Activated CD4-positive, alpha-beta memory T cell treated with anti-CD3 and anti-CD28 coated beads for 36 hours (primary cell): ENCODE measurements around the gene PDE6A. TPM values are rescaled to one million over a fixed set of nuclear protein-coding genes. Genes with fewer than 3 reads are reported as not detected.
"Not testable (repeated sequence)": the region's sequence is repeated elsewhere in the genome, so short reads cannot be mapped to it uniquely, and the experiment has no call there.

Source experiments
- CTCF ChIA-PET: fragments of 350-600 bp; sonication (Branson Sonifier 250); formaldehyde crosslinking; loops from one replicate; lab custom pipeline; 2021; ENCODE audit warnings: antibody characterized with exemption, inconsistent platforms; lab: Charles Lee
- POLR2A ChIA-PET: fragments of 350-600 bp; sonication (Branson Sonifier 250); formaldehyde crosslinking; loops from one replicate; lab custom pipeline; 2021; ENCODE audit warnings: antibody characterized with exemption; lab: Charles Lee
- DNase-seq: peaks from one replicate; pipeline ENCODE4 v3.0.0-alpha.2; 2020
- H3K27ac Mint-ChIP-seq: one replicate; pipeline ENCODE4 v1.8.0; 2021; ENCODE audit warnings: mixed read lengths
- H3K27me3 Mint-ChIP-seq: one replicate; pipeline ENCODE4 v1.8.0; 2021; ENCODE audit warnings: mixed read lengths
- H3K36me3 Mint-ChIP-seq: one replicate; pipeline ENCODE4 v1.8.0; 2021; ENCODE audit warnings: mixed read lengths
- H3K4me1 Mint-ChIP-seq: one replicate; pipeline ENCODE4 v1.8.0; 2021; ENCODE audit warnings: low read depth, mixed read lengths
- H3K4me3 Mint-ChIP-seq: one replicate; pipeline ENCODE4 v1.8.0; 2021; ENCODE audit warnings: mild to moderate bottlenecking, mixed read lengths
- H3K9me3 Mint-ChIP-seq: one replicate; pipeline ENCODE4 v1.8.0; 2021; ENCODE audit warnings: mixed read lengths
- intact Hi-C: fragments of 100-400 bp; cut with micrococcal nuclease; formaldehyde crosslinking; loops from one replicate; pipeline ENCODE4 v1.15.1; 2023
- total RNA-seq, 2 experiments: library from RNA; stranded (reverse); gene quantifications; one replicate each; pipeline ENCODE4 v1.2.3, GENCODE V29; 2021

The PDE6A gene
- total RNA-seq, 2 experiments from 2014 or later = not detected

- Mint-ChIP-seq H3K27ac (no peak overlapping the region), H3K27me3 (no peaks in the 10 kb centered on the region), H3K9me3 (no peaks in the 10 kb centered on the region), H3K4me1 (no peaks in the 10 kb centered on the region), H3K36me3 (no peaks in the 10 kb centered on the region), H3K4me3 (no peak overlapping the region)
- no peak for DNase-seq
- ChIA-PET CTCF (interaction anchor here (1.7 kb wide), 1 partner anchor 18 kb away, joined by 8 read pairs; no protein-coding TSS in a partner anchor), POLR2A (no interaction called here)
- intact Hi-C loops = no loop called here
These were observed 73.9 kb downstream of the PDE6A start for GRCh38 chr5:149870697-149871096.

GRCh38 chr5:149870232-149870631 is 74.4 kb downstream of the PDE6A start:
- no peak for DNase-seq
- ChIA-PET CTCF (interaction anchor here (1.7 kb wide), 1 partner anchor 17 kb away, joined by 8 read pairs; no protein-coding TSS in a partner anchor), POLR2A (no interaction called here)
- Mint-ChIP-seq H3K9me3 (no peaks in the 10 kb centered on the region), H3K4me1 (no peaks in the 10 kb centered on the region), H3K36me3 (no peaks in the 10 kb centered on the region), H3K4me3 (no peak overlapping the region), H3K27ac (no peak overlapping the region), H3K27me3 (no peaks in the 10 kb centered on the region)
- intact Hi-C loops = no loop called here

- ChIA-PET CTCF (no interaction called here), POLR2A (no interaction called here)
- Mint-ChIP-seq H3K27me3 (no peaks in the 10 kb centered on the region), H3K4me3 (no peak overlapping the region), H3K27ac (no peak overlapping the region), H3K4me1 (no peaks in the 10 kb centered on the region), H3K36me3 (no peaks in the 10 kb centered on the region), H3K9me3 (no peaks in the 10 kb centered on the region)
- intact Hi-C loops = no loop called here
- DNase-seq = no peak
These were observed 75.2 kb downstream of the PDE6A start for GRCh38 chr5:149869411-149869821.

GRCh38 chr5:149865746-149866145 is 78.8 kb downstream of the PDE6A start:
- intact Hi-C loops = no loop called here
- no peaks in the 10 kb centered on the region for H3K9me3 Mint-ChIP-seq
- no peaks in the 10 kb centered on the region for H3K36me3 Mint-ChIP-seq
- no peak overlapping the region for H3K4me3 Mint-ChIP-seq
- peaks cover 7% of the 10 kb centered on the region for H3K4me1 Mint-ChIP-seq
- POLR2A ChIA-PET = no interaction called here
- no peaks in the 10 kb centered on the region for H3K27me3 Mint-ChIP-seq
- CTCF ChIA-PET = interaction anchor here (0.6 to 3.7 kb wide), 3 partner anchors 13 to 71 kb away, joined by 3 to 26 read pairs (median 3); no protein-coding TSS in a partner anchor
- no peak overlapping the region for H3K27ac Mint-ChIP-seq
- DNase-seq = no peak

GRCh38 chr5:149863830-149864229 is 80.8 kb downstream of the PDE6A start:
- intact Hi-C loops = no loop called here
- DNase-seq = no peak
- POLR2A ChIA-PET = no interaction called here
- H3K27ac Mint-ChIP-seq = no peak overlapping the region
- CTCF ChIA-PET = interaction anchor here (1.7 to 3.7 kb wide), 3 partner anchors 8 to 29 kb away, joined by 4 to 26 read pairs (median 6); no protein-coding TSS in a partner anchor
- no peaks in the 10 kb centered on the region for H3K9me3 Mint-ChIP-seq
- H3K4me1 Mint-ChIP-seq = peaks cover 9% of the 10 kb centered on the region
- no peak overlapping the region for H3K4me3 Mint-ChIP-seq
- H3K36me3 Mint-ChIP-seq = no peaks in the 10 kb centered on the region
- H3K27me3 Mint-ChIP-seq = no peaks in the 10 kb centered on the region

- Mint-ChIP-seq H3K4me3 (no peak overlapping the region), H3K27me3 (no peaks in the 10 kb centered on the region), H3K4me1 (peaks cover 9% of the 10 kb centered on the region), H3K36me3 (no peaks in the 10 kb centered on the region), H3K9me3 (no peaks in the 10 kb centered on the region), H3K27ac (no peak overlapping the region)
- POLR2A ChIA-PET = no interaction called here
- CTCF ChIA-PET = interaction anchor here (1.7 to 3.7 kb wide), 2 partner anchors 8 to 11 kb away, joined by 4 to 26 read pairs; no protein-coding TSS in a partner anchor
- intact Hi-C loops = no loop called here
- no peak for DNase-seq
These were observed 81.4 kb downstream of the PDE6A start for GRCh38 chr5:149863176-149863575.

- no peaks in the 10 kb centered on the region for H3K36me3 Mint-ChIP-seq
- no peak overlapping the region for H3K4me3 Mint-ChIP-seq
- peaks cover 9% of the 10 kb centered on the region for H3K4me1 Mint-ChIP-seq
- POLR2A ChIA-PET = interaction anchor here (0.9 to 1.3 kb wide), 3 partner anchors 14 to 434 kb away, joined by 3 to 4 read pairs (median 3); partner anchors contain the start of gene SLC26A2
- no peak overlapping the region for H3K27ac Mint-ChIP-seq
- no peaks in the 10 kb centered on the region for H3K27me3 Mint-ChIP-seq
- intact Hi-C loops = no loop called here
- DNase-seq = peak; percentile 52
- no peaks in the 10 kb centered on the region for H3K9me3 Mint-ChIP-seq
- CTCF ChIA-PET = interaction anchor here (1.5 to 2.6 kb wide), 4 partner anchors 8 to 131 kb away, joined by 4 to 12 read pairs (median 8); no protein-coding TSS in a partner anchor
These were observed 83.7 kb downstream of the PDE6A start for GRCh38 chr5:149860801-149861322.

- Mint-ChIP-seq H3K27me3 (no peaks in the 10 kb centered on the region), H3K36me3 (no peaks in the 10 kb centered on the region), H3K4me1 (peaks cover 9% of the 10 kb centered on the region), H3K9me3 (no peaks in the 10 kb centered on the region), H3K27ac (no peak overlapping the region), H3K4me3 (no peak overlapping the region)
- intact Hi-C loops = no loop called here
- ChIA-PET POLR2A (interaction anchor here (1.3 kb wide), 1 partner anchor 100 kb away, joined by 4 read pairs; the partner anchor contains the start of gene SLC26A2), CTCF (interaction anchor here (1.5 to 1.6 kb wide), 2 partner anchors 9 to 11 kb away, joined by 4 read pairs; no protein-coding TSS in a partner anchor)
- no peak for DNase-seq
These were observed 84.8 kb downstream of the PDE6A start for GRCh38 chr5:149859746-149860145.

GRCh38 chr5:149858481-149858880 is 86.1 kb downstream of the PDE6A start:
- POLR2A ChIA-PET, H3K36me3 Mint-ChIP-seq: not testable (repeated sequence)
- CTCF ChIA-PET = interaction anchor here (0.7 to 2.0 kb wide), 3 partner anchors 15 to 219 kb away, joined by 3 to 6 read pairs (median 3); no protein-coding TSS in a partner anchor

GRCh38 chr5:149857499-149857898 is 87.1 kb downstream of the PDE6A start:
- Mint-ChIP-seq H3K9me3 (no peaks in the 10 kb centered on the region), H3K36me3 (no peaks in the 10 kb centered on the region), H3K4me1 (peaks cover 9% of the 10 kb centered on the region), H3K27me3 (no peaks in the 10 kb centered on the region), H3K4me3 (no peak overlapping the region), H3K27ac (no peak overlapping the region)
- ChIA-PET CTCF (interaction anchor here (0.8 to 2.0 kb wide), 3 partner anchors 102 to 220 kb away, joined by 3 to 6 read pairs (median 3); no protein-coding TSS in a partner anchor), POLR2A (no interaction called here)
- intact Hi-C loops = no loop called here
- no peak for DNase-seq

More at GRCh38 chr5:149858481-149858880, 86.1 kb downstream of the PDE6A start:
- intact Hi-C loops, H3K9me3 Mint-ChIP-seq, H3K4me1 Mint-ChIP-seq, DNase-seq, H3K27me3 Mint-ChIP-seq, H3K27ac Mint-ChIP-seq, H3K4me3 Mint-ChIP-seq: not testable (repeated sequence)

GRCh38 chr5:149855366-149855765 is 89.2 kb downstream of the PDE6A start:
- Mint-ChIP-seq H3K36me3 (no peaks in the 10 kb centered on the region), H3K27me3 (no peaks in the 10 kb centered on the region), H3K9me3 (no peaks in the 10 kb centered on the region), H3K4me3 (no peak overlapping the region), H3K4me1 (no peaks in the 10 kb centered on the region), H3K27ac (no peak overlapping the region)
- DNase-seq = no peak
- CTCF ChIA-PET = interaction anchor here (0.9 to 5.9 kb wide), 4 partner anchors 8 to 36 kb away, joined by 3 to 76 read pairs (median 4); no protein-coding TSS in a partner anchor
- intact Hi-C loops = no loop called here
- POLR2A ChIA-PET = no interaction called here

GRCh38 chr5:149854866-149855265 is 89.7 kb downstream of the PDE6A start:
- Mint-ChIP-seq H3K4me1 (no peaks in the 10 kb centered on the region), H3K36me3 (no peaks in the 10 kb centered on the region), H3K4me3 (no peak overlapping the region), H3K27me3 (no peaks in the 10 kb centered on the region), H3K9me3 (no peaks in the 10 kb centered on the region), H3K27ac (no peak overlapping the region)
- POLR2A ChIA-PET = no interaction called here
- intact Hi-C loops = no loop called here
- DNase-seq = no peak
- CTCF ChIA-PET = interaction anchor here (0.9 to 5.9 kb wide), 4 partner anchors 9 to 37 kb away, joined by 3 to 76 read pairs (median 4); no protein-coding TSS in a partner anchor
